HG02840 (cell line): ENCODE measurements around the gene RELL2.

Experiments used
- ATAC-seq: cut with Tn5 transposase; IDR thresholded peaks from one replicate; pipeline ENCODE4 v1.9.1; 2021; ENCODE audit warnings: mild to moderate bottlenecking, moderate library complexity, moderate number of reproducible peaks; ENCODE audit not compliant: unreplicated experiment, low FRiP score

The RELL2 gene

DNA sequence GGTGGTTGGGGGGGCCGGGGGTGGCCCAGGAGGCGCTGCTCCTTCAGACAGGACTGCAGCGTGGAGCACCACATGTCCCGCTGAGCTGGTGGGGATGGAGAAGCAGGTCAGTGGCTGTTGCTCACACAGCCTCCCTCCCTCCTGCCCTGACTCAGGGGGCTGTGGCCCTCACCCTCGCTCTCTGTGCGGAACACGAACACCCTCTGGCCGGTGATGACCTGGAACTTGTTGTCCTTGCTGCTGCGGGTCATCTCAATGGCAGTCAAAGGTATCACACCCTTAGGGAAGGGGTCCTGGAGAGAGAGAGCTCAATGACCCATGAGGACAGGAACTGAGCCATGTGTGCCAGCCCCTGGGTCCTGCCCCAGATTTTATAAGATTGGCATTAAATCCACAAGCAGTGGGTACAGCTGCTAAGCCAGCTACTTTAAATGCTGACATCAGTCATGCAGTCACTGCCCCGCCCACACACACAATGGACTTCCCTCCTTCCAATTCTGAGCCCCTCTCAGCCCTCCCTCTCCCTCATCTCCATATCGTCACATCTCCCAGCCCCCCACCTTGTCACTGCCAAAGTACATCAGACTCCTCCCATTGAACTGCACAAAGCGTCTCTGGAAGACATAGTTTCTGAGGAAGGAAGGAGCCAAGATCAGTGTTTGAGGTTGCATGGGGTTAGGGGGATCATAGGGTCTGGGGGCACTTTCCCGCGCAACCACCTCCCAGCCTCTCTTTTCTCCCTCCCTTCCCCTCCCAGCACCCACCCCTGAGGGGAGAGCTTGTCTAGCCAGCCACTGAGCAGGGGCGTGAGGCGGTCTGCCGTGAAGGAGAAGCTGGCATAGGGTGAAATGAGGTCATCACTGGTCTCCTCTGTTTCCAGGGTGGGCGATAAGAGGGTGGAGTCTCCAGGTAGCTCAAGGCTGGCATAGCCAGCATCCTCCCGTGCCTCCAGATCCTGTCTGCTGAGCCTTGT, 36.3 kb downstream of the RELL2 start:
- ATAC-seq: no peak

DNA sequence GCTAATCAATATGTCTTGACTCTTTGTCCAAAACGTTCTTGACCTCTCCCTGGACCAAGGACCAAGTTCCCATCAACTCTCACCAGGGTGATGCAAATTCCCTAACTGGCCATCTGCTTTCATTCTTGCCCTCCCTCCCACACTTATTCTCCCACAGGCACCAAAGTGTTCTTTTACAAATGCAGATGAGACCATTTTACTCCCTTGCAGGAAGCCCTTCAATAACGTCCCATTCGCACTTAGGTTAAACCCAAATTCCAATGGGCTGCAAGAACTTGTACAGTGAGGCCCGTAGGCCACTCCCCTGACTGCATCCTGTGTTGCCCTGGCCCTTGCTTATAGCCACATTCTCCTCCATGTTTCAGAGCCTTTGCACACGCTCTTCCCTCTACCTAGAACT, 38.0 kb downstream of the RELL2 start:
- ATAC-seq: no peak

DNA sequence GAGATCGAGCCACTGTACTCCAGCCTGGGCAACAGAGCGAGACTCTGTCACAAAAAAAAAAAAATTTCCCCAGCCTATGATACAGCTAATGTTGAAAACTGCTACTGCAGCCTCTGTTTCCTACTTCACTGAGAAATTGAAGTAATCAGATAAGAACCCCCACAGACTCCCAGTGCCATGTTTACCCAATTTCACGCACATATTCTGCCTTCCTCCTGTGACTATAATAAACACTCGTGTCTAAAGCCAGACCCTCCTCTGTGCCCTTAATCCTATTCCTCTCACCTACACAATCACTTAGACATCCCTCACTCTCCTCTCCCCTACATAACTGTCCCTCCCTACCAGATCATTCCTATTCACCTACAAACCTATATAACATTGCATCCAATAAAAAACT, 38.9 kb downstream of the RELL2 start:
- ATAC-seq: no peak

DNA sequence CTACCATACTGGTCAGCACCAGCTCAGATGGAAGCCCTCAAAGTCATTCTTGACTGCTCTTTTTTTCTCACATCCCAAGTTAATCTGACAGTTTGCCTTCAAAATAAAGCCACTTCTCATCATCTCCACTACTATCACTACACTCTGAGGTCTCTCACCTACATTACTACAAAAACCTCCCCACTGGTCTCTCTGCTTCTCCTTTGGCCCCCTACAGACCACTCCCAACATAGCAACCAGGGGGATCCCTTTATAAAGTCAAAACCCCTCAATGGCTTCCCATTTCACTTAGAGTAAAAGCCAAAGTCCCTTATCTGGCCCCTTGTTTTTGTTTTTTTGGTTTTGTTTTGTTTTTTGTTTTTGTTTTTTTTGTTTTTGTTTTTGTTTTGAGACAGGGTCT, 40.6 kb downstream of the RELL2 start:
- ATAC-seq: no peak

DNA sequence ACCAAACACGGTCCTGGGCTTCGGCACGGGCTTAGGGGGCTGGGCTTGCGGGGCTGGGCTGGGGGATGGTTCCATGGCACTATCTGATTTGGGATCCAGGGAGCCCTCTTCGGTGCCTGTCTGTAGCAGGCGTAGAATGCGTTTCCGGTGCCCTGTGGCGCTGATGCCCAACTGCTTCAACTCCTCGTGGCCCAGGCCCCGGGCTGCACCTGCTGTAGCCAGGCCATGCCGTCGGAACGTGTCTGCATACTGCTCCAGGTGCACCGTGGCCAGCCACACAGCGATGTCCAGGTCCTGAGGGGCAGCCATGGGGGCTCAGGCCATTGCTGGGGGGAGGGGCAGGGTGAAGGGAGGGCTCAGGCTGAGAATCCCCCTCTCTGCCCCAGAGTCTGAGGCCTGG, 43.4 kb downstream of the RELL2 start:
- no peak for ATAC-seq

DNA sequence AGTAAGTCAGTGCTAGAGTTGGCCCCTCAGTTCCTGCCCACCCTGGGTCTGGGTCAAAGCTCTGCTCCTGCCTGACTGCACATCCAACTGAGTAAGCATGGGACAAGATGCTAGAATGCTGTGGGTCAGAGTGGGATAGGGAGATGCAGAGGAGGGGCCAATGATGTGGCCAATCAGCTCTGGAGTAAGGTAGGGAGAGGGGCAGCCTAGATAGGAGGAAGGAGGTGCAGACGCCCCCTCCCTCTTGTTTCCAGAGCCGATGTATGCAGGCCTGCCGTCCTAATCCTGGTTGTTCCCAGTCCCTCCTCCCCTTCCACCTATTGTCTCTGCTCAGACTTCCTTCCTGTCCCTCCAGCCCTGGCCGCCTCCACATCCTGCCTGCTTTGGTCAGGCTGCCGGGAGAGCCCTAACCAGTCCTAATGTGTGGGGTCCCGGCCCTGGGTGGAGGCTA, 44.0 kb downstream of the RELL2 start:
- no peak for ATAC-seq

DNA sequence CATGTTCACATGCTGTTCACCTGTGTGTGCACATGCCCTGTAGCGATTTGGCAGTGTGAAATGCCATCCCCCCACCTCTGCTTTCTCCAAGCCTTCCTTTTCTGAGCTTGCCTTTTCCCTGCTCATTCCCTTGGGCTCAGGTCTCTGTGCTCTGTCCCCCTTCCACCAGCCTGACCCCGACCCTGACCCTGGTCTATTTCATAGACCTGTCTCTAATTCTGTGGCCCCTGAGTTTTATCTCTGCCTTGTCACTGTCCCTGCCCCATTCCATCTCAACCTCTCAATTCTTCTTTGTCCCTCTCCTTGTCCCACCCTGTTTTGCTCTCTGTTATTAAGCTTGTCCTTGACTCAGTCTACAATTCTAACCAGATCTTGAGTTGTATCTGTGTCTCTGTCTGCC, 44.5 kb downstream of the RELL2 start:
- no peak for ATAC-seq

DNA sequence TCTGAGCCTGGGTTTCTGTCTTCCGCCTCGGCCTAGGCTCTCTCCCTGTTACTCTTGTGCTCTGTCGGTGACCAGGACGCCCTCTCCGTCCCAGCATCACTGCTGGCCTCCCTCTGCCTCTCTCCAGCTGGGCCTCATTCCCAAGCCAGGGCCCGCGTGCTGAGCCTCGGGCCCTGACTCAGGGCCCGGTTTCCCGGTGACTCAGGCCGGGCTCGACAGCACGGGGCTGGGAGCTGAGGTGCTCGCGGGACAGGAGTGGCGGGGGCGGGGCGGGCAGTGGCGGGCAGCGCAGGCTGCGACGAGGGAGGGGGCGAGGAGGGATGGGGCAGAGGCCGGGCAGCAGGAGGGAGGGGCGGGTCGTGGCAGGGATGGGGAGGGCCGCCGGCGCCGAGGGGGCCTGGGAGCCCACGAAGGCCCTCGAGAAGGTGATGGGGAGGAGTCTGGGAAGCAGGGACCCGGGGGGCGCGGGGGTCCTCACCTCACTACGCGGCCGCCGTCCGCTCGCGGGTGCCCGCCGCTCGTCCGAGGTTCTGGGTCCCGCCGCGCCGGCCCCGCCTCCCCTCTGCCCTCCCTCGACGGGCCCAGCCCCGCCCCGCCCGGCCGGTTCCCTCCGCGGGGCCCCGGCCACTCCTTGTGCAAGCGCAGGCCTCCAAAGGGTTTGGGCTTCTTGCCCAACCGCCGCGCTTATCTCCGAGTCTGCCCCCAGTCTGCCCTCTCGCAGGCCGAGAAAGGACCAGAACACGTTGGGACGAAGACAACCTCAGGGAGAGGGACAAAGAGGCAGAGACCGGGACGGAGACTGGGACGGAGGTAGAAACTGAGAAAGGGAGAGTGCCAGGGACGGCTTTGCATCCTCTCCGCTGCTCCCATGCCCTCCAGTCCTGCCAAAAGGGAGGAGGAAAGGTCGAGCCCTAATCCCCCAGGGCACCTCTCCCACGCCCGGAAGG, 45.2 kb downstream of the RELL2 start, which contains the start of gene ARAP3:
TSS of gene ARAP3 (minus strand) at position 536 of the 947 bp plus-strand sequence. CDS start 1,744 bp downstream, outside the sequence.
- ATAC-seq: no peak

DNA sequence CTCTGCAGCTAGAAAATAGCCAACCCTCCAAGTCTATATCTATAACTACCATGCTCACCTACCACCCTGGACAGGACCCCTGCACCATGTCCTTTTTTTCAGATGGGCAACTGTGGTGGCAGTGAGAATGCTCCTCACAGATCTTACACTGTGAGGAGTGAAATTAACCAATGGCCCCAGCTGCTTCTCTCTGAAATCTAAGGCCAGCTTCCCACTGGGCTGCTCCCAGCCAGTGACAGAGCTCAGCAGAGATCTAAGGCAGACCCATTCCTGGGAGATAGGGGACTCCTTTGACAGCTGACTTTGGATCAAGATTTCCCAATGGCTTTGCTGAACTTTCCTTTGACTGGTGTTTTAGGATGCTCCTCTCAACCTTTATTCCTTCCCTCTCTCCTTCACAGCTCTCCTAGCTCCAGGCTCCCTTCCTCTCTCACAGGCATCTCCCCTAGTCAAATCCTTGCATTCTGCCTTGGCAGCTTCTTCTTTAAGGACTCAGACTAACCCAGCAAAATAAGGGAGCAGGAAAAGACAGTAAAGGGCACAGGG, 46.9 kb downstream of the RELL2 start:
- ATAC-seq: no peak

DNA sequence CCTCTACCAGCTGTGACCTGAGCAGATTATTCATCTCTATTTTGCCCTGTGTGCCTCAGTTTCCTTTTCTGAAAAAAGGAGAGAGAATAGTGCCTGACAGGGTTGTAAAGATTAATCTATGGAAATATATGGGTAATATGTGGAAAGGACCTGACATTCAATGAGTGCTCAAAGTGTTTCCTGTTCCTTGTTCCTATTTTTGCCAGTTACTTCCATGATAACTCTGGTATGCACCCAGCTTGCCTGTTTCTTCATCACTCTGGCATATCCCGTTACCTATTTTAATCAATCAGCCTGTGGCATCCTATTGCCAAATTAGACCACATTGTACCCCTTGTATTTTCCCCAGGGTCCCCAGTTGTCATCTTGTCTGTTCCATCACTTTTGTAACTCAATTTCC, 48.8 kb downstream of the RELL2 start:
- no peak for ATAC-seq

DNA sequence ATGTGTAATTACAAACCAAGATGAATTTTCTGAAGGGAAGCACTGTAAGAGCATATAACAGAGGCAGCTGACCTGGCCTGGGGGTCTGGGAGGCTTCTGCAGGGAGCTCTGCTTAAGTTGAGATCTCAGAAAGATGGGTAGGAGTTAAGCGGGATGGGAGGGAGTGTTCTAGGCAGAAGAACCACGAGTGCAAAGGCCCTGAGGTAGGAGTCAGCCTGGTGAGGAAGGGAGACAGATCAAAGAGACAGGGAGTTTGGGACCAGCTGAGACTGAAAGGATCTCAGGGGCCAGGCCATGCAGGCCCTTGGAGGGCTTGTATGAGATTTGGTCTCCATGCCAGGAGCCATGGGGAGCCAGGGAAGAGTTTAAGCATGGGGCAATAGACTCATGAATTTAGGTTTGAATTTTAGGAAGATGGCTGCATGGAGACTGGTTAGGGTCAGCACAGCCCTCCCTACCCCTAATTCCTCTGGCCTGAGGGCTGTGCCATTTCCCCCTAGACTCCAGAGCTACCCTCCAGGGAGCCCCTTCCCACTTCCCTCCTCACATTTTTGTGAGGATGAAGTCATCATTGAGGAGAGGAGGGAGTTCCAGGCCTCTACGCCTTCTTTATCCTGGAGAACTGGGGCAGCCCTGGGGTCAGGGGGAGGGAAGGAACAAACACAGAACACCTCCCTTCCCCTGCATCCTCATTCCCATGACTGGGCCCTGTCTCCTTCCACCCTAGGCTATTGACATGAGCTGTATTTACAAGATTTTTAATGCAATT, 50.0 kb downstream of the RELL2 start:
- no peak for ATAC-seq
